Liver (tissue), 9 donors: ENCODE results near the gene GRIFIN. TPM values are rescaled to one million over a fixed set of nuclear protein-coding genes. Genes with fewer than 3 reads are reported as not detected.

Experiments
- DNase-seq: peaks from one replicate; pipeline ENCODE4 v3.0.0-alpha.2; 2017; ENCODE audit warnings: low spot score
- H3K27ac ChIP-seq, 2 donors: one replicate each; pipeline ENCODE4 v1.7.0; 2013; ENCODE audit warnings: inconsistent platforms in 2 of 2, low read length in 2 of 2, control low read depth in 1 of 2, low read depth in 1 of 2, mild to moderate bottlenecking in 1 of 2
- H3K27me3 ChIP-seq, 4 donors: one replicate each; pipeline versions ENCODE4 v1.6.1 to v1.7.0; 2013; ENCODE audit warnings: low read length in 3 of 4, inconsistent platforms in 1 of 4, mild to moderate bottlenecking in 1 of 4, moderate library complexity in 1 of 4; ENCODE audit not compliant: control insufficient read depth in 4 of 4, insufficient read depth in 4 of 4
- H3K36me3 ChIP-seq, 4 donors: one replicate each; pipeline versions ENCODE4 v1.6.1 to v1.7.0; 2013; ENCODE audit warnings: low read length in 3 of 4, mild to moderate bottlenecking in 3 of 4, low read depth in 1 of 4, moderate library complexity in 1 of 4; ENCODE audit not compliant: control insufficient read depth in 4 of 4, insufficient read depth in 3 of 4
- H3K4me1 ChIP-seq, 4 donors: one replicate each; pipeline versions ENCODE4 v1.6.1 to v1.7.0; 2013; ENCODE audit warnings: low read length in 3 of 4, mild to moderate bottlenecking in 3 of 4, moderate library complexity in 1 of 4; ENCODE audit not compliant: control insufficient read depth in 4 of 4, insufficient read depth in 4 of 4
- H3K4me3 ChIP-seq, 3 donors: one replicate each; pipeline versions ENCODE4 v1.6.1 to v1.7.0; 2013; ENCODE audit warnings: low read length in 3 of 3, control low read depth in 1 of 3, low read depth in 1 of 3, mild to moderate bottlenecking in 1 of 3
- H3K9ac ChIP-seq, 2 donors: one replicate each; pipeline ENCODE4 v1.7.0; 2013; ENCODE audit warnings: low read length in 2 of 2, mild to moderate bottlenecking in 2 of 2, moderate library complexity in 2 of 2, control low read depth in 1 of 2, low read depth in 1 of 2
- H3K9me3 ChIP-seq, 4 donors: one replicate each; pipeline versions ENCODE4 v1.6.1 to v1.7.0; 2013; ENCODE audit warnings: low read length in 3 of 4; ENCODE audit not compliant: control insufficient read depth in 4 of 4
- EGR1 ChIP-seq, 2 donors: IDR thresholded peaks; 2 replicates each; pipeline ENCODE4 v1.6.1; 2016 to 2018; ENCODE audit warnings: antibody characterized with exemption in 2 of 2, low read depth in 2 of 2
- FOXA2 ChIP-seq: IDR thresholded peaks from 2 replicates; pipeline ENCODE4 v1.6.1; 2016; ENCODE audit warnings: antibody characterized with exemption
- HNF4A ChIP-seq, 2 donors: conservative IDR thresholded peaks; 2 replicates each; pipeline ENCODE4 v1.6.1; 2016; ENCODE audit warnings: antibody characterized with exemption in 2 of 2, mild to moderate bottlenecking in 2 of 2
- JUND ChIP-seq, 2 donors: IDR thresholded peaks; 2 replicates each; pipeline ENCODE4 v1.6.1; 2016; ENCODE audit warnings: antibody characterized with exemption in 2 of 2
- NR2F2 ChIP-seq: IDR thresholded peaks from 2 replicates; pipeline ENCODE4 v1.6.1; 2016; ENCODE audit warnings: antibody characterized with exemption
- YY1 ChIP-seq: IDR thresholded peaks from 2 replicates; pipeline ENCODE4 v1.6.1; 2016; ENCODE audit warnings: antibody characterized with exemption, mild to moderate bottlenecking
- WGBS: extraction: QIAGEN DNeasy Blood & Tissue Kit; methylation state at CpG from one replicate; pipeline ENCODE4 v1.1.7; 2013; 5-methylcytosine and 5-hydroxymethylcytosine counted together
- polyA plus RNA-seq, 2 donors: library from polyadenylated mRNA; stranded (reverse) in 1 of 2; unstranded in 1 of 2; fragments of 200-250 nt in 1 of 2; fragments of >200 nt in 1 of 2; fragmentation: Nextera tagmentation in 1 of 2; extraction: Ambion mirVana in 1 of 2; gene quantifications; one replicate each; pipeline versions ENCODE4 v1.2.1 to v1.2.3, GENCODE V29; 2013 to 2015
- total RNA-seq, 2 donors: library from RNA; depleted of rRNA; stranded (reverse); fragments of >200 nt; gene quantifications; one replicate each; pipeline ENCODE4 v1.2.3, GENCODE V29; 2014
- TF ChIP-seq, protein P1 (sequence below): IDR thresholded peaks from 2 replicates; pipeline ENCODE4 v1.6.1; 2016; ENCODE audit warnings: antibody characterized with exemption
- TF ChIP-seq, protein P2 (sequence below): IDR thresholded peaks from 2 replicates; pipeline ENCODE4 v1.6.1; 2016; ENCODE audit warnings: antibody characterized with exemption, mild to moderate bottlenecking
- TF ChIP-seq, protein P3 (sequence below): IDR thresholded peaks from 2 replicates; pipeline ENCODE4 v1.6.1; 2016; ENCODE audit warnings: antibody characterized with exemption
- TF ChIP-seq, protein P4 (sequence below): IDR thresholded peaks from 2 replicates; pipeline ENCODE4 v1.6.1; 2016; ENCODE audit warnings: antibody characterized with exemption
- TF ChIP-seq, protein P5 (sequence below): fragments of 150-350 bp; IDR thresholded peaks from 2 replicates; pipeline ENCODE4 v1.5.1; 2017; ENCODE audit warnings: improper control_type of control experiment, low read depth, low read length; ENCODE audit not compliant: missing input control
- donor health status: healthy.
- donor health status: healthy.
- donor health status: healthy.
- donor health status: healthy.
- donor health status: healthy.

Gene GRIFIN
- total and polyA plus RNA-seq, 4 donors = not detected

DNA sequence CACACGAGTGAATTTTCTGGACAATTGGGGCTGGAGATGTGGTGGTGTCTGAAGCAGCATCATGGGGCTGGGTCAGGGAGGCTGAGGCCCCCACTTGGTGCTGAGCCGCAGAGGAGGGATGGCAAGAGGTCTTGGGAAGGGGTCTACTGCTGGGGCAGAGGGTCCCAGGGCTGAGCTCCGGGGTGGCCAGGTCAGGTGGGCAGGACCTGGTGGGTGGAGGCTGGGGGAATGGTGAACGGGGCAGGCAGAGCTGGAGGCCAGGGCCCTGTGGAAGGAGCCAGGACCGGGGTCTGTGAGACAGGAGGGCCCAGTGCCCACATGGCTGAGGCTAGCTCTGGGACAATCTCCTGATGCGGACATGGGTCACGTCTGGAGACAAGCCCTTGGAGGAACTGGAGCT lies 23.0 kb upstream of the GRIFIN start:
- Histone ChIP-seq H3K36me3 (no peaks in the 10 kb centered on the region), H3K27ac (no peak overlapping the region), H3K9ac (no peak overlapping the region), H3K9me3 (no peaks in the 10 kb centered on the region), H3K4me1 (no peaks in the 10 kb centered on the region), H3K4me3 (no peak overlapping the region), H3K27me3 (no peaks in the 10 kb centered on the region)
- no peak for DNase-seq
- 89% methylated on average over 7 of the region's 7 CpGs for WGBS
- TF ChIP-seq, protein P1, sequence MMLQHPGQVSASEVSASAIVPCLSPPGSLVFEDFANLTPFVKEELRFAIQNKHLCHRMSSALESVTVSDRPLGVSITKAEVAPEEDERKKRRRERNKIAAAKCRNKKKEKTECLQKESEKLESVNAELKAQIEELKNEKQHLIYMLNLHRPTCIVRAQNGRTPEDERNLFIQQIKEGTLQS = no peak
- TF ChIP-seq NR2F2 (no peak), JUND (IDR thresholded peaks at IDR 0.05) (no peak), FOXA2 (no peak)
- TF ChIP-seq, protein P2, sequence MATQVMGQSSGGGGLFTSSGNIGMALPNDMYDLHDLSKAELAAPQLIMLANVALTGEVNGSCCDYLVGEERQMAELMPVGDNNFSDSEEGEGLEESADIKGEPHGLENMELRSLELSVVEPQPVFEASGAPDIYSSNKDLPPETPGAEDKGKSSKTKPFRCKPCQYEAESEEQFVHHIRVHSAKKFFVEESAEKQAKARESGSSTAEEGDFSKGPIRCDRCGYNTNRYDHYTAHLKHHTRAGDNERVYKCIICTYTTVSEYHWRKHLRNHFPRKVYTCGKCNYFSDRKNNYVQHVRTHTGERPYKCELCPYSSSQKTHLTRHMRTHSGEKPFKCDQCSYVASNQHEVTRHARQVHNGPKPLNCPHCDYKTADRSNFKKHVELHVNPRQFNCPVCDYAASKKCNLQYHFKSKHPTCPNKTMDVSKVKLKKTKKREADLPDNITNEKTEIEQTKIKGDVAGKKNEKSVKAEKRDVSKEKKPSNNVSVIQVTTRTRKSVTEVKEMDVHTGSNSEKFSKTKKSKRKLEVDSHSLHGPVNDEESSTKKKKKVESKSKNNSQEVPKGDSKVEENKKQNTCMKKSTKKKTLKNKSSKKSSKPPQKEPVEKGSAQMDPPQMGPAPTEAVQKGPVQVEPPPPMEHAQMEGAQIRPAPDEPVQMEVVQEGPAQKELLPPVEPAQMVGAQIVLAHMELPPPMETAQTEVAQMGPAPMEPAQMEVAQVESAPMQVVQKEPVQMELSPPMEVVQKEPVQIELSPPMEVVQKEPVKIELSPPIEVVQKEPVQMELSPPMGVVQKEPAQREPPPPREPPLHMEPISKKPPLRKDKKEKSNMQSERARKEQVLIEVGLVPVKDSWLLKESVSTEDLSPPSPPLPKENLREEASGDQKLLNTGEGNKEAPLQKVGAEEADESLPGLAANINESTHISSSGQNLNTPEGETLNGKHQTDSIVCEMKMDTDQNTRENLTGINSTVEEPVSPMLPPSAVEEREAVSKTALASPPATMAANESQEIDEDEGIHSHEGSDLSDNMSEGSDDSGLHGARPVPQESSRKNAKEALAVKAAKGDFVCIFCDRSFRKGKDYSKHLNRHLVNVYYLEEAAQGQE = no peak
- TF ChIP-seq, protein P3, sequence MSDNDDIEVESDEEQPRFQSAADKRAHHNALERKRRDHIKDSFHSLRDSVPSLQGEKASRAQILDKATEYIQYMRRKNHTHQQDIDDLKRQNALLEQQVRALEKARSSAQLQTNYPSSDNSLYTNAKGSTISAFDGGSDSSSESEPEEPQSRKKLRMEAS = no peak
- TF ChIP-seq, protein P4, sequence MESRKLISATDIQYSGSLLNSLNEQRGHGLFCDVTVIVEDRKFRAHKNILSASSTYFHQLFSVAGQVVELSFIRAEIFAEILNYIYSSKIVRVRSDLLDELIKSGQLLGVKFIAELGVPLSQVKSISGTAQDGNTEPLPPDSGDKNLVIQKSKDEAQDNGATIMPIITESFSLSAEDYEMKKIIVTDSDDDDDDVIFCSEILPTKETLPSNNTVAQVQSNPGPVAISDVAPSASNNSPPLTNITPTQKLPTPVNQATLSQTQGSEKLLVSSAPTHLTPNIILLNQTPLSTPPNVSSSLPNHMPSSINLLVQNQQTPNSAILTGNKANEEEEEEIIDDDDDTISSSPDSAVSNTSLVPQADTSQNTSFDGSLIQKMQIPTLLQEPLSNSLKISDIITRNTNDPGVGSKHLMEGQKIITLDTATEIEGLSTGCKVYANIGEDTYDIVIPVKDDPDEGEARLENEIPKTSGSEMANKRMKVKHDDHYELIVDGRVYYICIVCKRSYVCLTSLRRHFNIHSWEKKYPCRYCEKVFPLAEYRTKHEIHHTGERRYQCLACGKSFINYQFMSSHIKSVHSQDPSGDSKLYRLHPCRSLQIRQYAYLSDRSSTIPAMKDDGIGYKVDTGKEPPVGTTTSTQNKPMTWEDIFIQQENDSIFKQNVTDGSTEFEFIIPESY = no peak

DNA sequence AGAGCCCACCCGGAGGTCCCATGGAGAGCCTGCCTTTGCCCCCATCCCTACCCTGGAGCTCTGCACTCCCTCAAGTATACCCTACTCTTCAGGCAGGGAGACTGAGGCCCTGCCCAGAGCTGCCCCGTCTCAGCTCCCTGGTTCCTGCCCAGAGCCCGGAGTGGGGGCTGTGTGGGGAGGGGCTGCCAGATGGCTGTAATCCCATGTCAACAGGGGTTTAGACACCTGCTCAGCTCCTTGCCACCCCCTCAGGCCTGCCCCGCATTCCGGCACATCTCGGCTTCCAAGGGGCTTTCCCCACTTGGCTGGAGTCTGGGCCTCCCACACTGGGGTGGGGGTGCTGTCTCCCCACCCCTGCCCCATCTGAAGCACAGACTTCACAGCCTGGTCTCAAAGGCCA lies 22.5 kb upstream of the GRIFIN start:
- H3K9me3 ChIP-seq = no peaks in the 10 kb centered on the region
- H3K4me1 ChIP-seq = no peaks in the 10 kb centered on the region
- WGBS = 84% methylated on average over 6 of the region's 6 CpGs
- no peak overlapping the region for H3K27ac ChIP-seq
- no peak overlapping the region for H3K9ac ChIP-seq
- no peaks in the 10 kb centered on the region for H3K27me3 ChIP-seq
- TF ChIP-seq HNF4A (conservative IDR thresholded peaks at IDR 0.05) = no peak
- no peak for TF ChIP-seq YY1
- TF ChIP-seq EGR1 (IDR thresholded peaks at IDR 0.05; ENCODE audit: low read depth in 2 of 2) = no peak
- TF ChIP-seq, protein P5, sequence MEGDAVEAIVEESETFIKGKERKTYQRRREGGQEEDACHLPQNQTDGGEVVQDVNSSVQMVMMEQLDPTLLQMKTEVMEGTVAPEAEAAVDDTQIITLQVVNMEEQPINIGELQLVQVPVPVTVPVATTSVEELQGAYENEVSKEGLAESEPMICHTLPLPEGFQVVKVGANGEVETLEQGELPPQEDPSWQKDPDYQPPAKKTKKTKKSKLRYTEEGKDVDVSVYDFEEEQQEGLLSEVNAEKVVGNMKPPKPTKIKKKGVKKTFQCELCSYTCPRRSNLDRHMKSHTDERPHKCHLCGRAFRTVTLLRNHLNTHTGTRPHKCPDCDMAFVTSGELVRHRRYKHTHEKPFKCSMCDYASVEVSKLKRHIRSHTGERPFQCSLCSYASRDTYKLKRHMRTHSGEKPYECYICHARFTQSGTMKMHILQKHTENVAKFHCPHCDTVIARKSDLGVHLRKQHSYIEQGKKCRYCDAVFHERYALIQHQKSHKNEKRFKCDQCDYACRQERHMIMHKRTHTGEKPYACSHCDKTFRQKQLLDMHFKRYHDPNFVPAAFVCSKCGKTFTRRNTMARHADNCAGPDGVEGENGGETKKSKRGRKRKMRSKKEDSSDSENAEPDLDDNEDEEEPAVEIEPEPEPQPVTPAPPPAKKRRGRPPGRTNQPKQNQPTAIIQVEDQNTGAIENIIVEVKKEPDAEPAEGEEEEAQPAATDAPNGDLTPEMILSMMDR = no peak
- no peak for DNase-seq
- H3K36me3 ChIP-seq = no peaks in the 10 kb centered on the region
- no peak overlapping the region for H3K4me3 ChIP-seq
